Measurements from ENCODE around the gene LTN1.

GRCh38 chr21:29033871-29034270 is 41.2 kb upstream of the LTN1 start:
- TF ChIP-seq EZH2 (IDR thresholded peaks at IDR 0.05; ENCODE audit: low read depth) = no peak
- TF ChIP-seq, protein P1, sequence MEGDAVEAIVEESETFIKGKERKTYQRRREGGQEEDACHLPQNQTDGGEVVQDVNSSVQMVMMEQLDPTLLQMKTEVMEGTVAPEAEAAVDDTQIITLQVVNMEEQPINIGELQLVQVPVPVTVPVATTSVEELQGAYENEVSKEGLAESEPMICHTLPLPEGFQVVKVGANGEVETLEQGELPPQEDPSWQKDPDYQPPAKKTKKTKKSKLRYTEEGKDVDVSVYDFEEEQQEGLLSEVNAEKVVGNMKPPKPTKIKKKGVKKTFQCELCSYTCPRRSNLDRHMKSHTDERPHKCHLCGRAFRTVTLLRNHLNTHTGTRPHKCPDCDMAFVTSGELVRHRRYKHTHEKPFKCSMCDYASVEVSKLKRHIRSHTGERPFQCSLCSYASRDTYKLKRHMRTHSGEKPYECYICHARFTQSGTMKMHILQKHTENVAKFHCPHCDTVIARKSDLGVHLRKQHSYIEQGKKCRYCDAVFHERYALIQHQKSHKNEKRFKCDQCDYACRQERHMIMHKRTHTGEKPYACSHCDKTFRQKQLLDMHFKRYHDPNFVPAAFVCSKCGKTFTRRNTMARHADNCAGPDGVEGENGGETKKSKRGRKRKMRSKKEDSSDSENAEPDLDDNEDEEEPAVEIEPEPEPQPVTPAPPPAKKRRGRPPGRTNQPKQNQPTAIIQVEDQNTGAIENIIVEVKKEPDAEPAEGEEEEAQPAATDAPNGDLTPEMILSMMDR (conservative IDR thresholded peaks at IDR 0.05) = no peak

Measured in PC-9 (cell line).